HL-60/S4 treated with retinoic acid at 250 ng/mL for 4 days and 3 days (cell line): Measurements from ENCODE around the gene NEK8.
"Not testable (repeated sequence)": the region's sequence is repeated elsewhere in the genome, so short reads cannot be mapped to it uniquely, and the experiment has no call there.

Source experiments
- in situ Hi-C: fragments of 300-500 bp; cut with MboI; formaldehyde crosslinking; loops from 2 replicates; pipeline ENCODE4 v1.7.0; 2022; ENCODE audit warnings: low sequenced_read_pairs

Gene NEK8

DNA sequence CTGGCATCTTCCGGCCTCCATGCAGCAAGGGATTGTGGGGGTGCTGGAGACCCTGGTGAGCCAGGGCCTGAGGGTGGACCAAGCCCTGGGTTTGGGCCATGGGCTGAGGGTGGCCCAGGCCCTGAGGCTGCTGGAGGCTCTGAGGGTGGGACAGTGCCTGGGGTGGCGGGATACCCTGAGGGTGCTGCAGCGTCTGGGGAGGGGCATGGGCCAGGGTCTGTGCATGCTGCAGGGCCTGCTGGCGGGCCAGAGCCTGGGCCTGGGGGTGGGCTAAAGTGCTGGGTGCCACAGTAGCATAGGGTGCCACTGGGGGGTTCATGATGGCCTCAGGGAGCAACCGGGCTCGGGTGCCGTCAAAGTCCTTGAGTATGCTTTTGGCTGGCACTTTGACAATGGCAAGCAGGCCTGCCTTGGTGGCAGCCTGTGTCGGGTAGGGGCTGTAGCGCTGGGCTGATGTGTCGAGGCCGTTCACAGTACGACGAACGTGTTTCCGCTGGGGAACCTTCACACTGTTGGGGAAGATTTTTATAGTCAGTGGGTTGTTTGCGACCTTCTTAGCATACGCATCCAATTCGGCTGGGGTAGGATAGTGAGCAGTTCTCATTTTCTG is 30.8 kb downstream of the NEK8 start:
- in situ Hi-C loops = no loop called here

GRCh38 chr17:28760601-28761562 is 32.3 kb downstream of the NEK8 start:
- in situ Hi-C loops = no loop called here

DNA sequence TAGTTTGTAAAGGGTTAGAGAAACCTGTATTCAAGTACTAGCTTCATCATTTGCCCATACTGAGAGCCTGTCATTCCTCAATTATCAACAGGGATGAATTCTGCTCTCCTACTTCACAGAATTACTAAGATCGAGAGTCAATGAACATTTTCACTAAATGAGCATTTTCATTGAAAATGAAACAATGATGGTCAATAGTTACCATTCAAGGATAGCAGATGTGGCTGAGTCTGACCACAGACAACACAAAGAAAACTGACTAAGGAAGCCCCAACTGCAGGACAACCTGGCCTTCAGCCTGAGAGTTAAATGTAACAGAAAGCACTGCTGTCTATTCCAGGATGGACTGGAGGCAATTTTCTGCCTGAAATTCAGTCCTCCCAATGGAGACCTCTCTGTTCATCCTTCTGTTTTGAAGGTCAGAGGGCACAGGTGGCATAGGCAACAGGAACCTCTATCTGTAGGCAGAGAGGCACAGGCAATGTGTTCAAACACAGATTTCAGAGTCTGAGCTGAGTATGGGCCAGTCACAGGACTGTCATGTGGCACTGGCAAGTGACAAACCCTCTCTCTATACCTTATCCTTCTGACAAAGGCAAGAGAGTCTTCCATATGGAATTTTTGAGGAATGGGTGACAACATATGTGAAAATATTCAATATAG is 34.7 kb downstream of the NEK8 start:
- in situ Hi-C loops = no loop called here

GRCh38 chr17:28763804-28764266 is 35.2 kb downstream of the NEK8 start:
- in situ Hi-C loops = no loop called here

DNA sequence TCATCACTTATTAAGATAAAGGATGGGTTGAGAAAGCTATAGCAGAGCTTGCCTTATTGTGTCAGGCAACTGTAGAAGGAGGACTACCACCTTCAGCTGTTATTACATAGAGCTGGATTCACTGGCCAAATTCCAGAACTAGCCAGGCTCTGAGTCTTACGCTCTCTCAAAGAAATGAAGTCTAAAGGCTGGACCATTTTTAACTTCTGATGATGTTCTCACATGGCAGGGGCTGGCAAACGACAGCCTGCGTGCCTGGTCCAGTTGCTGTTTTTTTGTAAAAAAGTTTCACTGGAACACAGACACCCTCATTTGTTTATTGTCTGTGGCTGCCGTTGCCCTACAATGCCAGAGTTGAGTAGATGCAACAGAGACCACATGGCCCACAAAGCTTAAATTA is 36.5 kb downstream of the NEK8 start:
- in situ Hi-C loops = no loop called here

DNA sequence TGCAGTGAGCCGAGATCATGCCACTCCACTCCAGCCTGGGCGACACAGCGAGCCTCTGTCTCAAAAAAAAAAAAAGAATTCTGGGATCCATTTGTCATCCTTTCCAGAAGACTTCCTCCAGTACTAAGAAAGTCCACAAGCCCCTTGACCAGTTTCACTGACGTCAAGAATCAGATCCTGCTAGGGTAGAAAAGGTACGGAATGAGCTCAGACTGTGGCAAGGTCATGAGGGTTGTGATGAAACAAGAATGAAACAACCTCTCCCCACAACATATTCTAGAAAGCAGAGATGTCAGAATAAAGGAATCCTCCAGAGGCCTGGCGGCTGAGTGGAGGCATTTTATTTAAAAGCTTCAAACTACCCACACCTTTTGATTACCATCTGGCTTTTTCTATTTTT is 45.1 kb downstream of the NEK8 start:
- in situ Hi-C loops = no loop called here

DNA sequence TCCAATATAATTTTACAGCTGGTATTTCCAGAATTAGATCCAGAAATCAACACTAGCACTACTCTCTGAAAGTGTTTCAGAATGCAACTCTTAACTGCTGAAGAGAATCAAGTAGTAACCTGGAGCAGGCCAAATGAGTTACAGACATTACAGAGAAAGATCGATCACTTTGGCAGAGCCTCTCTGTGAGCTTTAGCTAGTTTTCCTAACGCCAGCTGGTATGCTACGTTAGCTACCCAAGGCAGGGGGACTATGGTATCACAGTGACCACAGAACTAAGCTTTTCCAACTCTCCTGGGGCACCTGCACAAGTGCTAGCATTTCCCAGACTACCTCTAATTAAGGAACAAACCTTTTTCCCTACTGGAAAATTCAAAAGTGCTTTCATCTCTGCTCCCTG is 45.6 kb downstream of the NEK8 start:
- in situ Hi-C loops = no loop called here

- in situ Hi-C loops = no loop called here
Measured at GRCh38 chr17:28777178-28777577, 48.6 kb downstream of the NEK8 start.

DNA sequence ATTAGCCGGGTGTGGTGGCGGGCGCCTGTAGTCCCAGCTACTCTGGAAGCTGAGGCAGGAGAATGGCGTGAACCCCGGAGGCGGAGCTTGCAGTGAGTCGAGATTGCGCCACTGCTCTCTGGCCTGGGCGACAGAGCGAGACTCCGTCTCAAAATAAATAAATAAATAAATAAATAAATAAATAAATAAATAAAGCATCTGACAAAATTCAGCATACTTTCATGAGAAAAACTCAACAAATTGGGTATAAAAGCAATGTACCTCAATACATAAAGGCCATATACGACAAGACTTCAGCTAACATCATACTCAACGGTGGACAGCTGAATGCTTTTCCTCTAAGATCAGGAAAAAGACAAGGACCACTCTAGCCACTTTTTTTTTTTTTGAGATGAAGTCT is 51.0 kb downstream of the NEK8 start:
- in situ Hi-C loops = not testable (repeated sequence)

DNA sequence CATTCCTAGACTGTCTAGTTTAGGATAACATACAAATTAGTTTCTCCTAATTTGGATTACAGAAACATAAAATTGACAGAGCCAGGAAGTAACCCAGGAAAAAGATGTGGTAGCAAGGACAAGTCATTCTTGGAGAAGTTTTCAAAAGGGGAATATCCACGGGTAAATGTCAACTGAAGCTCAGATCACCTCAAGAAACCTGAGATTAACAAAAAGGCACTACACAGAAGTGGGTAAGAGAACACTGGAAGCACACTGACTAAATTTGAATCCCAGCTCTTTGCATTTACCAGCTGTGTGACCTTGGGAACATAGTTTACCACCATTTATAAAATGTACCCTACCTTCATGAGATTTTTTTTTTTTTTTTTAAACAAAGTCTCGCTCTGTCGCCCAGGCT is 54.6 kb downstream of the NEK8 start:
- in situ Hi-C loops = no loop called here

- in situ Hi-C loops = no loop called here
Measured at GRCh38 chr17:28788100-28788499, 59.5 kb downstream of the NEK8 start.
